Neutrophil (primary cell): ENCODE results near the gene CEACAM18.

Experiments used
- H3K27ac ChIP-seq: fragments of 200-600 bp; sonication (generic); 2 replicates; pipeline ENCODE4 v1.5.1; 2016; ENCODE audit warnings: mild to moderate bottlenecking, moderate library complexity
- H3K27me3 ChIP-seq: fragments of 200-600 bp; sonication (generic); 2 replicates; pipeline ENCODE4 v1.6.0; 2016; ENCODE audit warnings: mild to moderate bottlenecking
- H3K36me3 ChIP-seq: fragments of 200-600 bp; sonication (generic); 2 replicates; pipeline ENCODE4 v1.5.1; 2017
- H3K4me1 ChIP-seq, 2 experiments: fragments of 200-600 bp in 1 of 2; sonication (generic) in 1 of 2; 1 replicate in 1 of 2; 2 replicates in 1 of 2; pipeline versions ENCODE4 v1.5.1 to v1.6.1; 2013 to 2016; ENCODE audit warnings: low read depth in 1 of 2, low read length in 1 of 2, mild to moderate bottlenecking in 1 of 2, moderate library complexity in 1 of 2; ENCODE audit not compliant: control insufficient read depth in 1 of 2, insufficient read depth in 1 of 2
- H3K4me3 ChIP-seq, 2 experiments: fragments of 200-600 bp in 1 of 2; sonication (generic) in 1 of 2; 1 replicate in 1 of 2; 2 replicates in 1 of 2; pipeline ENCODE4 v1.5.1; 2013 to 2016; ENCODE audit warnings: low read depth in 1 of 2, low read length in 1 of 2, mild to moderate bottlenecking in 1 of 2, moderate library complexity in 1 of 2
- H3K9me3 ChIP-seq: fragments of 200-600 bp; sonication (generic); 2 replicates; pipeline ENCODE4 v1.5.1; 2016
- CTCF ChIP-seq: fragments of 200-600 bp; sonication (generic); IDR thresholded peaks from 2 replicates; pipeline ENCODE4 v1.5.1; 2016; ENCODE audit warnings: antibody characterized with exemption

Gene CEACAM18

GRCh38 chr19:51448411-51449016 is 29.8 kb upstream of the CEACAM18 start:
- no peak for TF ChIP-seq CTCF
- Histone ChIP-seq H3K27me3 (peaks cover 35% of the 10 kb centered on the region), H3K4me3 (no peak overlapping the region), H3K36me3 (no peaks in the 10 kb centered on the region), H3K9me3 (no peaks in the 10 kb centered on the region), H3K4me1 (no peaks in the 10 kb centered on the region), H3K27ac (no peak overlapping the region)

- no peaks in the 10 kb centered on the region for H3K36me3 ChIP-seq
- peaks cover 35% of the 10 kb centered on the region for H3K27me3 ChIP-seq
- H3K4me3 ChIP-seq, result no peak overlapping the region
- no peak overlapping the region for H3K27ac ChIP-seq
- H3K9me3 ChIP-seq, result no peaks in the 10 kb centered on the region
- no peak for TF ChIP-seq CTCF
- no peaks in the 10 kb centered on the region for H3K4me1 ChIP-seq
These were observed 27.5 kb upstream of the CEACAM18 start for GRCh38 chr19:51450730-51451307.

GRCh38 chr19:51456541-51457290 is 21.6 kb upstream of the CEACAM18 start:
- Histone ChIP-seq H3K36me3 (no peaks in the 10 kb centered on the region), H3K9me3 (no peaks in the 10 kb centered on the region), H3K4me3 (no peak overlapping the region), H3K27ac (no peak overlapping the region), H3K4me1 (peaks cover 38 to 40% of the 10 kb centered on the region in 2 experiments), H3K27me3 (no peaks in the 10 kb centered on the region)
- no peak for TF ChIP-seq CTCF

- no peak overlapping the region for H3K4me3 ChIP-seq
- no peaks in the 10 kb centered on the region for H3K9me3 ChIP-seq
- H3K36me3 ChIP-seq, result no peaks in the 10 kb centered on the region
- TF ChIP-seq CTCF, result no peak
- peaks cover 46 to 47% of the 10 kb centered on the region in 2 experiments for H3K4me1 ChIP-seq
- no peaks in the 10 kb centered on the region for H3K27me3 ChIP-seq
- no peak overlapping the region for H3K27ac ChIP-seq
These were observed 20.9 kb upstream of the CEACAM18 start for GRCh38 chr19:51457351-51458013.

DNA sequence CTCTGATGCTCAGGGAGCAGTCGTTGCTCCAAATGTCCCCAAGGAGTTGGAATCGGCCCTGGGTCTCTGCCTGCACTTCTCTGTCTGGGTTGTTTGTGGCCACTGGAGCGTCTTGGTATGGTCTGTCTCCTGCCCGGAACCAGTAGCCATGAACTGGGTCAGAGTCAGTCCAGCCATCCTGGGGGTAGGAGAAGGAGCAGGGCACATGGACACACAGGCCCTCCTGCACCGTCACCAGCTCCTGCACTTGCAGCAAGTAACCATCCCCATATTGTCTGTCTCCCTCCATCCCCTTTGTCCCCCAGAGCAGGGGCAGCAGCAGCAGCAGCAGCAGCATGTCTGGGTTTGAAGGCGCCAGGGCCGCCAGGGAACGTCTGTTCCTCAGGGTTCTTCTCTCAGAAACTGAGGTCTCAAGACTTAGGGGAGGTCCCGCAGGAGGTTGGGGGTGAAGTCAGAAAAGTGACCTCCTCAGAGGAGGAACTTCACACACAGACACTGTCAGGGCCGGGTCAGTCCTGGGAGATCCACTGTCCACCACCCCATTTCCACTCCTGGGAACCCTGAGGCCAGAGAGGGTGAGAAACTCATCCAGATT is 20.2 kb upstream of the CEACAM18 start, which contains the start of gene SIGLEC8:
SIGLEC8 (minus strand) TSS at position 404 of the 595 bp plus-strand sequence; CDS start at position 337, 67 bp downstream.
- TF ChIP-seq CTCF, result no peak
- H3K36me3 ChIP-seq, result no peaks in the 10 kb centered on the region
- no peaks in the 10 kb centered on the region for H3K27me3 ChIP-seq
- no peaks in the 10 kb centered on the region for H3K9me3 ChIP-seq
- no peak within 1 kb of the TSS for H3K4me3 ChIP-seq
- no peak within 1 kb of the TSS for H3K27ac ChIP-seq
- peaks cover 52 to 54% of the 10 kb centered on the region in 2 experiments for H3K4me1 ChIP-seq
